GM12878 (cell line): ENCODE measurements around the gene NCAPD3. TPM values are rescaled to one million over a fixed set of nuclear protein-coding genes. Genes with fewer than 3 reads are reported as not detected.

Experiments
- ATAC-seq: fragments of 200-7000 bp; cut with Tn5 transposase; 3 replicates; pipeline ENCODE4 v1.9.1; 2020; ENCODE audit warnings: mild to moderate bottlenecking, moderate library complexity
- BruUV-seq: library from RNA; stranded (reverse); fragments of 400-500 nt; replicated peaks from 2 replicates; lab custom pipeline; 2021; lab: Mats Ljungman, UMichigan
- CTCF ChIA-PET: fragments of 300-600 bp; sonication (Branson Sonifier 250); formaldehyde crosslinking; extraction: SDS; loops from one replicate; lab custom pipeline; 2021; ENCODE audit warnings: inconsistent platforms; lab: Yijun Ruan, JAX
- POLR2A ChIA-PET: fragments of 350-600 bp; formaldehyde crosslinking; extraction: SDS; loops from one replicate; lab custom pipeline; 2021; ENCODE audit warnings: inconsistent platforms; lab: Charles Lee
- RAD21 ChIA-PET: fragments of 300-600 bp; sonication (Branson Sonifier 250); formaldehyde crosslinking; loops from one replicate; lab custom pipeline; 2023; ENCODE audit warnings: antibody characterized with exemption; ENCODE audit not compliant: unreplicated experiment; lab: Charles Lee
- SMC1A ChIA-PET: fragments of 300-600 bp; sonication (Branson Sonifier 250); formaldehyde crosslinking; loops from one replicate; lab custom pipeline; 2023; ENCODE audit not compliant: unreplicated experiment, uncharacterized antibody; lab: Charles Lee
- DNase-seq: peaks from one replicate; pipeline ENCODE4 v3.0.0-alpha.2; 2011; ENCODE audit warnings: low read depth, low spot score
- FAIRE-seq: peaks from 3 replicates; lab custom pipeline; 2011; peaks lifted over from hg19 to GRCh38; lab: Jason Lieb, UNC
- H2AFZ ChIP-seq: 2 replicates; pipeline ENCODE4 v1.6.0; 2011; ENCODE audit warnings: low read depth, low read length, control low read depth; ENCODE audit not compliant: control insufficient read depth
- H3K27ac ChIP-seq: 2 replicates; pipeline ENCODE4 v1.5.1; 2011; ENCODE audit warnings: control low read depth; ENCODE audit not compliant: control insufficient read depth, insufficient read depth
- H3K27me3 ChIP-seq, 2 experiments: replicated peaks in 1 of 2; 2 replicates each; pipeline versions ENCODE4 v1.6.0 to v1.6.1; 2011; ENCODE audit warnings: low read length in 1 of 2; ENCODE audit not compliant: control insufficient read depth in 2 of 2, insufficient read depth in 2 of 2
- H3K36me3 ChIP-seq, 2 experiments: 2 replicates each; pipeline ENCODE4 v1.5.1; 2011; ENCODE audit warnings: low read length in 1 of 2; ENCODE audit not compliant: control insufficient read depth in 2 of 2, insufficient read depth in 2 of 2
- H3K4me1 ChIP-seq: 2 replicates; pipeline ENCODE4 v1.6.1; 2011; ENCODE audit warnings: mild to moderate bottlenecking, low read length, moderate library complexity, mixed read lengths; ENCODE audit not compliant: control insufficient read depth, insufficient read depth
- H3K4me2 ChIP-seq: 2 replicates; pipeline ENCODE4 v1.6.0; 2011; ENCODE audit warnings: control low read depth; ENCODE audit not compliant: control insufficient read depth, insufficient read depth
- H3K4me3 ChIP-seq: fragments of 200-600 bp; sonication (generic); 2 replicates; pipeline ENCODE4 v1.5.1; 2016
- H3K79me2 ChIP-seq: 2 replicates; pipeline ENCODE4 v1.6.0; 2011; ENCODE audit warnings: low read length; ENCODE audit not compliant: control insufficient read depth, insufficient read depth
- H3K9ac ChIP-seq: 2 replicates; pipeline ENCODE4 v1.8.0; 2011; ENCODE audit warnings: low read length, control low read depth, mixed read lengths; ENCODE audit not compliant: control insufficient read depth, insufficient read depth
- H3K9me3 ChIP-seq: replicated peaks from 3 replicates; pipeline ENCODE4 v1.5.1; 2011; ENCODE audit warnings: mild to moderate bottlenecking, low read length; ENCODE audit not compliant: control insufficient read depth, insufficient read depth
- H4K20me1 ChIP-seq: 2 replicates; pipeline ENCODE4 v1.6.0; 2011; ENCODE audit not compliant: control insufficient read depth, insufficient read depth
- CHD1 ChIP-seq: IDR thresholded peaks from 2 replicates; pipeline ENCODE4 v1.6.1; 2012; ENCODE audit warnings: low read depth, low read length, improper control_type of control experiment
- CREM ChIP-seq: IDR thresholded peaks from 2 replicates; pipeline ENCODE4 v1.6.1; 2014; ENCODE audit warnings: antibody characterized with exemption, low read depth
- E4F1 ChIP-seq: fragments of 450-650 bp; IDR thresholded peaks from 2 replicates; pipeline ENCODE4 v1.6.1; 2018; ENCODE audit warnings: borderline replicate concordance, mild to moderate bottlenecking; ENCODE audit not compliant: partially characterized antibody
- IKZF1 ChIP-seq: fragments of 450-650 bp; conservative IDR thresholded peaks from 2 replicates; pipeline ENCODE4 v1.6.1; 2017; ENCODE audit warnings: antibody characterized with exemption, mild to moderate bottlenecking
- MTA3 ChIP-seq: IDR thresholded peaks from 2 replicates; pipeline ENCODE4 v1.6.1; 2012; ENCODE audit warnings: low read length, inconsistent platforms, borderline replicate concordance
- RELA ChIP-seq: fragments of 450-650 bp; IDR thresholded peaks from 2 replicates; pipeline ENCODE4 v1.8.0; 2014; ENCODE audit warnings: borderline replicate concordance; ENCODE audit not compliant: partially characterized antibody
- REST ChIP-seq: IDR thresholded peaks from 2 replicates; pipeline ENCODE4 v1.6.1; 2012; ENCODE audit warnings: mild to moderate bottlenecking, low read depth, low read length
- RUNX3 ChIP-seq: IDR thresholded peaks from 2 replicates; pipeline ENCODE4 v1.6.1; 2012; ENCODE audit warnings: low read length, inconsistent platforms
- SIX5 ChIP-seq: IDR thresholded peaks from 2 replicates; pipeline ENCODE4 v1.6.1; 2011; ENCODE audit warnings: mild to moderate bottlenecking, low read depth, low read length, moderate library complexity; ENCODE audit not compliant: severe bottlenecking
- SPI1 ChIP-seq: IDR thresholded peaks from 2 replicates; pipeline ENCODE4 v1.6.1; 2011; ENCODE audit warnings: low read depth, mild to moderate bottlenecking, low read length, moderate library complexity, borderline replicate concordance; ENCODE audit not compliant: insufficient read depth
- SUZ12 ChIP-seq: fragments of 200-600 bp; sonication (generic); IDR thresholded peaks from one replicate; pipeline ENCODE4 v1.6.1; 2018; ENCODE audit warnings: antibody characterized with exemption, mild to moderate bottlenecking; ENCODE audit not compliant: unreplicated experiment
- YBX1 ChIP-seq: fragments of 450-650 bp; IDR thresholded peaks from 2 replicates; pipeline ENCODE4 v1.6.1; 2016; ENCODE audit warnings: antibody characterized with exemption
- ZNF24 ChIP-seq: fragments of 450-650 bp; IDR thresholded peaks from 2 replicates; pipeline ENCODE4 v1.6.1; 2017; ENCODE audit warnings: antibody characterized with exemption, mild to moderate bottlenecking
- WGBS: methylation state at CpG from one replicate; pipeline ENCODE4 v1.1.6; 2016; ENCODE audit warnings: low lambda C conversion rate; ENCODE audit not compliant: insufficient replicate concordance, insufficient coverage; ENCODE audit errors: missing lambda C conversion rate; 5-methylcytosine and 5-hydroxymethylcytosine counted together
- in situ Hi-C: fragments of 300-500 bp; cut with MboI; formaldehyde crosslinking; loops from 9 replicates; pipeline ENCODE4 v1.14.3; 2018; ENCODE audit warnings: mixed read lengths
- intact Hi-C: fragments of 100-400 bp; cut with micrococcal nuclease; formaldehyde crosslinking; loops from one replicate; pipeline ENCODE4 v1.14.2; 2022; ENCODE audit not compliant: unreplicated experiment
- polyA plus RNA-seq, 11 experiments: library from polyadenylated mRNA; depleted of rRNA in 4 of 11; unstranded in 6 of 11; stranded (reverse) in 5 of 11; fragments of >200 nt; fragmentation: Nextera tagmentation in 4 of 11; fragmentation: Illumina TruSeq in 1 of 11; extraction: Ambion mirVana in 4 of 11; extraction: Trizol in 1 of 11; gene quantifications; 1 replicate in 1 of 11; 2 replicates in 10 of 11; pipeline versions ENCODE4 v1.2.1 to v1.2.3, GENCODE V29; 2011 to 2016; ENCODE audit warnings: inconsistent platforms in 2 of 11, missing spikeins in 2 of 11, low read depth in 1 of 11
- total RNA-seq, 4 experiments: library from RNA; depleted of rRNA in 3 of 4; stranded (reverse); fragments of >200 nt in 3 of 4; fragmentation: Illumina TruSeq in 1 of 4; extraction: Trizol in 1 of 4; gene quantifications; 2 replicates each; pipeline versions ENCODE4 v1.2.1 to v1.2.3, GENCODE V29; 2013 to 2021
- TF ChIP-seq, protein P1 (sequence below): IDR thresholded peaks from 2 replicates; pipeline ENCODE4 v1.6.1; 2012; ENCODE audit warnings: low read length, inconsistent platforms

The NCAPD3 gene
- total and polyA plus RNA-seq, 10 of the 15 experiments (the other 5 are each of a cell fraction or from before 2014, with no cell fraction given), result 14.9 to 58.2 (median 48.2) TPM

- Histone ChIP-seq H3K27me3 (no peaks in the 10 kb centered on the region; a peak in 1 of 4 replicates), H4K20me1 (no peaks in the 10 kb centered on the region), H3K27ac (no peak overlapping the region), H3K79me2 (no peaks in the 10 kb centered on the region), H3K9ac (no peak overlapping the region), H3K36me3 (no peaks in the 10 kb centered on the region), H2AFZ (no peak overlapping the region), H3K4me3 (no peak overlapping the region), H3K4me1 (no peaks in the 10 kb centered on the region), H3K9me3 (no peaks in the 10 kb centered on the region; the same call in 2 of the 3 replicates), H3K4me2 (no peak overlapping the region)
- ChIA-PET RAD21 (no interaction called here), POLR2A (no interaction called here), CTCF (no interaction called here), SMC1A (interaction anchor here (0.7 kb wide), 1 partner anchor 9 kb away, joined by 3 read pairs; no protein-coding TSS in a partner anchor)
- DNase-seq (no peak), ATAC-seq (no peak), FAIRE-seq (no peak)
- intact Hi-C loops, result no loop called here
- WGBS, result 44% methylated on average over 1 of the region's 1 CpG
- BruUV-seq, result no TSS peak
- in situ Hi-C loops, result no loop called here
- no peak for TF ChIP-seq E4F1
- no peak for TF ChIP-seq CHD1
- TF ChIP-seq ZNF24, result no peak
- TF ChIP-seq SPI1, result no peak
- TF ChIP-seq SUZ12, result no peak
- TF ChIP-seq REST, result no peak
- no peak for TF ChIP-seq IKZF1
- TF ChIP-seq SIX5, result no peak
- TF ChIP-seq MTA3, result no peak
- no peak for TF ChIP-seq RELA
- no peak for TF ChIP-seq YBX1
- TF ChIP-seq, protein P1, sequence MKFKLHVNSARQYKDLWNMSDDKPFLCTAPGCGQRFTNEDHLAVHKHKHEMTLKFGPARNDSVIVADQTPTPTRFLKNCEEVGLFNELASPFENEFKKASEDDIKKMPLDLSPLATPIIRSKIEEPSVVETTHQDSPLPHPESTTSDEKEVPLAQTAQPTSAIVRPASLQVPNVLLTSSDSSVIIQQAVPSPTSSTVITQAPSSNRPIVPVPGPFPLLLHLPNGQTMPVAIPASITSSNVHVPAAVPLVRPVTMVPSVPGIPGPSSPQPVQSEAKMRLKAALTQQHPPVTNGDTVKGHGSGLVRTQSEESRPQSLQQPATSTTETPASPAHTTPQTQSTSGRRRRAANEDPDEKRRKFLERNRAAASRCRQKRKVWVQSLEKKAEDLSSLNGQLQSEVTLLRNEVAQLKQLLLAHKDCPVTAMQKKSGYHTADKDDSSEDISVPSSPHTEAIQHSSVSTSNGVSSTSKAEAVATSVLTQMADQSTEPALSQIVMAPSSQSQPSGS, result no peak
- no peak for TF ChIP-seq RUNX3
- no peak for TF ChIP-seq CREM
Measured at GRCh38 chr11:134126217-134126822, 97.4 kb downstream of the NCAPD3 start.
